HEK293 (cell line): ENCODE data around the gene MICU1.
A peak's percentile ranks its signal among the peaks of the same experiment; 100 is the strongest.

Experiments used
- KLF10 ChIP-seq: fragments of 450-650 bp; IDR thresholded peaks from 2 replicates; pipeline ENCODE4 v1.5.1; 2018; ENCODE audit warnings: missing biosample characterization, mild to moderate bottlenecking, missing genetic modification characterization
- KLF16 ChIP-seq: fragments of 450-650 bp; formaldehyde crosslinking; IDR thresholded peaks from 2 replicates; pipeline ENCODE4 v1.5.1; 2017; ENCODE audit warnings: missing biosample characterization, missing genetic modification characterization
- KLF8 ChIP-seq: fragments of 450-650 bp; formaldehyde crosslinking; IDR thresholded peaks from 2 replicates; pipeline ENCODE4 v1.5.1; 2016; ENCODE audit warnings: missing biosample characterization, missing genetic modification characterization
- KLF9 ChIP-seq: fragments of 450-650 bp; formaldehyde crosslinking; IDR thresholded peaks from 2 replicates; pipeline ENCODE4 v1.5.1; 2016; ENCODE audit warnings: missing biosample characterization, missing genetic modification characterization, low read depth
- MZF1 ChIP-seq: fragments of 450-650 bp; formaldehyde crosslinking; IDR thresholded peaks from 2 replicates; pipeline ENCODE4 v1.5.1; 2017; ENCODE audit warnings: missing biosample characterization, missing genetic modification characterization, borderline replicate concordance
- OVOL3 ChIP-seq: fragments of 450-650 bp; formaldehyde crosslinking; IDR thresholded peaks from 2 replicates; pipeline ENCODE4 v1.5.1; 2016; ENCODE audit warnings: missing biosample characterization, missing genetic modification characterization
- SCRT2 ChIP-seq: fragments of 450-650 bp; formaldehyde crosslinking; IDR thresholded peaks from 2 replicates; pipeline ENCODE4 v1.5.1; 2016; ENCODE audit warnings: missing biosample characterization, missing genetic modification characterization
- ZBTB20 ChIP-seq: fragments of 450-650 bp; formaldehyde crosslinking; IDR thresholded peaks from 2 replicates; pipeline ENCODE4 v1.5.1; 2016; ENCODE audit warnings: missing biosample characterization, missing genetic modification characterization
- ZFP3 ChIP-seq: fragments of 450-650 bp; formaldehyde crosslinking; IDR thresholded peaks from 2 replicates; pipeline ENCODE4 v1.5.1; 2016; ENCODE audit warnings: low read depth, missing biosample characterization, missing genetic modification characterization
- ZFP69B ChIP-seq: fragments of 450-650 bp; formaldehyde crosslinking; IDR thresholded peaks from 2 replicates; pipeline ENCODE4 v1.5.1; 2016; ENCODE audit warnings: missing biosample characterization, missing genetic modification characterization
- ZNF133 ChIP-seq: fragments of 450-650 bp; formaldehyde crosslinking; IDR thresholded peaks from 2 replicates; pipeline ENCODE4 v1.5.1; 2016; ENCODE audit warnings: missing biosample characterization, missing genetic modification characterization
- ZNF174 ChIP-seq: fragments of 450-650 bp; formaldehyde crosslinking; IDR thresholded peaks from 2 replicates; pipeline ENCODE4 v1.5.0; 2017; ENCODE audit warnings: missing biosample characterization, mild to moderate bottlenecking, missing genetic modification characterization
- ZNF239 ChIP-seq: fragments of 450-650 bp; formaldehyde crosslinking; IDR thresholded peaks from 2 replicates; pipeline ENCODE4 v1.5.1; 2016; ENCODE audit warnings: missing biosample characterization, missing genetic modification characterization
- ZNF248 ChIP-seq: fragments of 450-650 bp; formaldehyde crosslinking; IDR thresholded peaks from 2 replicates; pipeline ENCODE4 v1.5.1; 2017; ENCODE audit warnings: missing biosample characterization, missing genetic modification characterization
- ZNF335 ChIP-seq: fragments of 450-650 bp; formaldehyde crosslinking; conservative IDR thresholded peaks from 2 replicates; pipeline ENCODE4 v1.5.1; 2016; ENCODE audit warnings: missing biosample characterization, missing genetic modification characterization
- ZNF530 ChIP-seq: fragments of 450-650 bp; formaldehyde crosslinking; IDR thresholded peaks from 2 replicates; pipeline ENCODE4 v1.5.1; 2016; ENCODE audit warnings: low read depth, missing biosample characterization, missing genetic modification characterization
- ZNF555 ChIP-seq: fragments of 450-650 bp; formaldehyde crosslinking; conservative IDR thresholded peaks from 2 replicates; pipeline ENCODE4 v1.5.1; 2017; ENCODE audit warnings: missing biosample characterization, mild to moderate bottlenecking, missing genetic modification characterization, inconsistent platforms
- ZNF585B ChIP-seq: fragments of 450-650 bp; formaldehyde crosslinking; IDR thresholded peaks from 2 replicates; pipeline ENCODE4 v1.5.1; 2016; ENCODE audit warnings: missing biosample characterization, missing genetic modification characterization
- ZNF600 ChIP-seq: fragments of 450-650 bp; formaldehyde crosslinking; IDR thresholded peaks from 2 replicates; pipeline ENCODE4 v1.5.1; 2016; ENCODE audit warnings: missing biosample characterization, missing genetic modification characterization
- TF ChIP-seq, protein P1 (sequence below): fragments of 450-650 bp; formaldehyde crosslinking; conservative IDR thresholded peaks from 2 replicates; pipeline ENCODE4 v1.5.1; 2016; ENCODE audit warnings: low read depth, missing biosample characterization, missing genetic modification characterization
- TF ChIP-seq, protein P2 (sequence below): fragments of 450-650 bp; formaldehyde crosslinking; IDR thresholded peaks from 2 replicates; pipeline ENCODE4 v1.5.1; 2017; ENCODE audit warnings: missing biosample characterization, missing genetic modification characterization
- TF ChIP-seq, protein P3 (sequence below): fragments of 450-650 bp; formaldehyde crosslinking; IDR thresholded peaks from 2 replicates; pipeline ENCODE4; 2016; ENCODE audit warnings: missing biosample characterization, missing genetic modification characterization
- TF ChIP-seq, protein P4 (sequence below): fragments of 450-650 bp; formaldehyde crosslinking; IDR thresholded peaks from 2 replicates; pipeline ENCODE4 v1.5.1; 2017; ENCODE audit warnings: missing biosample characterization, missing genetic modification characterization

MICU1 gene

DNA sequence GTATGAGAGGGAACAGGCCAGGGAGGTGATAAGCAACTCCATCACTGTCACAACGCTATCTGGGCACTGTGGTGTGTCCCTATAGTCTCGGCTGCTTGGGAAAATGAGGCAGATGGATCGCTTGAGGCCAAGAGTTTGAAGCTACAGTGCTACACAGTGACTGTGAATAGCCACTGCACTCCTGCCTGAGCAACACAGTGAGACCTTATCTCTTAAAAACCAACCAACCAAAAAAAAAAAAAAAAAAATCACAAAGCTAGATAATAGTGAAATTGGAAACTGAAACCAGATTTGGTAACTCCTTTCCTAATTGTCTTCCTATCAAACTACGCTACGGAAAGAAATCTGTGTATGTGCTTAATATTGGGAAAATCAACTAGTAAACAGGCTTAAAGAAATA is 14.1 kb downstream of the MICU1 start (continued):
- TF ChIP-seq, protein P1, sequence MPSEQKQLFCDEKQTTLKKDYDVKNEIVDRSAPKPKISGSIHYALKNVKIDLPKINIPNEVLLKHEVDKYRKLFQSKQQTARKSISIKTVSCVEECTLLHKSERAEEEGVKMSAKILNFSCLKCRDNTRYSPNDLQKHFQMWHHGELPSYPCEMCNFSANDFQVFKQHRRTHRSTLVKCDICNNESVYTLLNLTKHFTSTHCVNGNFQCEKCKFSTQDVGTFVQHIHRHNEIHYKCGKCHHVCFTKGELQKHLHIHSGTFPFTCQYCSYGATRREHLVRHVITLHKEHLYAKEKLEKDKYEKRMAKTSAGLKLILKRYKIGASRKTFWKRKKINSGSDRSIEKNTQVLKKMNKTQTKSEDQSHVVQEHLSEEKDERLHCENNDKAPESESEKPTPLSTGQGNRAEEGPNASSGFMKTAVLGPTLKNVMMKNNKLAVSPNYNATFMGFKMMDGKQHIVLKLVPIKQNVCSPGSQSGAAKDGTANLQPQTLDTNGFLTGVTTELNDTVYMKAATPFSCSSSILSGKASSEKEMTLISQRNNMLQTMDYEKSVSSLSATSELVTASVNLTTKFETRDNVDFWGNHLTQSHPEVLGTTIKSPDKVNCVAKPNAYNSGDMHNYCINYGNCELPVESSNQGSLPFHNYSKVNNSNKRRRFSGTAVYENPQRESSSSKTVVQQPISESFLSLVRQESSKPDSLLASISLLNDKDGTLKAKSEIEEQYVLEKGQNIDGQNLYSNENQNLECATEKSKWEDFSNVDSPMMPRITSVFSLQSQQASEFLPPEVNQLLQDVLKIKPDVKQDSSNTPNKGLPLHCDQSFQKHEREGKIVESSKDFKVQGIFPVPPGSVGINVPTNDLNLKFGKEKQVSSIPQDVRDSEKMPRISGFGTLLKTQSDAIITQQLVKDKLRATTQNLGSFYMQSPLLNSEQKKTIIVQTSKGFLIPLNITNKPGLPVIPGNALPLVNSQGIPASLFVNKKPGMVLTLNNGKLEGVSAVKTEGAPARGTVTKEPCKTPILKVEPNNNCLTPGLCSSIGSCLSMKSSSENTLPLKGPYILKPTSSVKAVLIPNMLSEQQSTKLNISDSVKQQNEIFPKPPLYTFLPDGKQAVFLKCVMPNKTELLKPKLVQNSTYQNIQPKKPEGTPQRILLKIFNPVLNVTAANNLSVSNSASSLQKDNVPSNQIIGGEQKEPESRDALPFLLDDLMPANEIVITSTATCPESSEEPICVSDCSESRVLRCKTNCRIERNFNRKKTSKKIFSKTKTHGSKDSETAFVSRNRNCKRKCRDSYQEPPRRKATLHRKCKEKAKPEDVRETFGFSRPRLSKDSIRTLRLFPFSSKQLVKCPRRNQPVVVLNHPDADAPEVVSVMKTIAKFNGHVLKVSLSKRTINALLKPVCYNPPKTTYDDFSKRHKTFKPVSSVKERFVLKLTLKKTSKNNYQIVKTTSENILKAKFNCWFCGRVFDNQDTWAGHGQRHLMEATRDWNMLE (tag by site-specific recombination) = no peak
- TF ChIP-seq ZFP3 (tag by site-specific recombination) (0 out of 2 replicates have a peak, but pooled peaks have one; percentile 37), ZNF335 (tag by site-specific recombination) (peak; percentile 52; the same call in 1 of the 2 replicates), MZF1 (no peak), ZBTB20 (tag by site-specific recombination) (no peak), ZNF530 (no peak), SCRT2 (0 out of 2 replicates have a peak, but pooled peaks have one; percentile 11), ZNF239 (tag by site-specific recombination) (no peak), ZNF174 (no peak), KLF16 (tag by site-specific recombination) (no peak), ZNF133 (no peak), ZNF555 (tag by site-specific recombination) (no peak), ZNF248 (tag by site-specific recombination) (no peak), OVOL3 (tag by site-specific recombination) (no peak), ZNF600 (tag by site-specific recombination) (peak; percentile 11; the same call in 1 of the 2 replicates), KLF9 (no peak), KLF8 (0 out of 2 replicates have a peak, but pooled peaks have one; percentile 9), ZNF585B (tag by site-specific recombination) (no peak), KLF10 (tag by site-specific recombination) (no peak), ZFP69B (tag by site-specific recombination) (no peak)
- TF ChIP-seq, protein P2, sequence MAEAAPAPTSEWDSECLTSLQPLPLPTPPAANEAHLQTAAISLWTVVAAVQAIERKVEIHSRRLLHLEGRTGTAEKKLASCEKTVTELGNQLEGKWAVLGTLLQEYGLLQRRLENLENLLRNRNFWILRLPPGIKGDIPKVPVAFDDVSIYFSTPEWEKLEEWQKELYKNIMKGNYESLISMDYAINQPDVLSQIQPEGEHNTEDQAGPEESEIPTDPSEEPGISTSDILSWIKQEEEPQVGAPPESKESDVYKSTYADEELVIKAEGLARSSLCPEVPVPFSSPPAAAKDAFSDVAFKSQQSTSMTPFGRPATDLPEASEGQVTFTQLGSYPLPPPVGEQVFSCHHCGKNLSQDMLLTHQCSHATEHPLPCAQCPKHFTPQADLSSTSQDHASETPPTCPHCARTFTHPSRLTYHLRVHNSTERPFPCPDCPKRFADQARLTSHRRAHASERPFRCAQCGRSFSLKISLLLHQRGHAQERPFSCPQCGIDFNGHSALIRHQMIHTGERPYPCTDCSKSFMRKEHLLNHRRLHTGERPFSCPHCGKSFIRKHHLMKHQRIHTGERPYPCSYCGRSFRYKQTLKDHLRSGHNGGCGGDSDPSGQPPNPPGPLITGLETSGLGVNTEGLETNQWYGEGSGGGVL (tag by site-specific recombination) = no peak
- TF ChIP-seq, protein P3, sequence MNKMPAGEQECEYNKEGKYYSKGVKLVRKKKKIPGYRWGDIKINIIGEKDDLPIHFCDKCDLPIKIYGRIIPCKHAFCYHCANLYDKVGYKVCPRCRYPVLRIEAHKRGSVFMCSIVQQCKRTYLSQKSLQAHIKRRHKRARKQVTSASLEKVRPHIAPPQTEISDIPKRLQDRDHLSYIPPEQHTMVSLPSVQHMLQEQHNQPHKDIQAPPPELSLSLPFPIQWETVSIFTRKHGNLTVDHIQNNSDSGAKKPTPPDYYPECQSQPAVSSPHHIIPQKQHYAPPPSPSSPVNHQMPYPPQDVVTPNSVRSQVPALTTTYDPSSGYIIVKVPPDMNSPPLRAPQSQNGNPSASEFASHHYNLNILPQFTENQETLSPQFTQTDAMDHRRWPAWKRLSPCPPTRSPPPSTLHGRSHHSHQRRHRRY (tag by site-specific recombination) = no peak
- TF ChIP-seq, protein P4, sequence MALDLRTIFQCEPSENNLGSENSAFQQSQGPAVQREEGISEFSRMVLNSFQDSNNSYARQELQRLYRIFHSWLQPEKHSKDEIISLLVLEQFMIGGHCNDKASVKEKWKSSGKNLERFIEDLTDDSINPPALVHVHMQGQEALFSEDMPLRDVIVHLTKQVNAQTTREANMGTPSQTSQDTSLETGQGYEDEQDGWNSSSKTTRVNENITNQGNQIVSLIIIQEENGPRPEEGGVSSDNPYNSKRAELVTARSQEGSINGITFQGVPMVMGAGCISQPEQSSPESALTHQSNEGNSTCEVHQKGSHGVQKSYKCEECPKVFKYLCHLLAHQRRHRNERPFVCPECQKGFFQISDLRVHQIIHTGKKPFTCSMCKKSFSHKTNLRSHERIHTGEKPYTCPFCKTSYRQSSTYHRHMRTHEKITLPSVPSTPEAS (tag by site-specific recombination) = no peak
